ENCODE data around the gene PAX3.

DNA sequence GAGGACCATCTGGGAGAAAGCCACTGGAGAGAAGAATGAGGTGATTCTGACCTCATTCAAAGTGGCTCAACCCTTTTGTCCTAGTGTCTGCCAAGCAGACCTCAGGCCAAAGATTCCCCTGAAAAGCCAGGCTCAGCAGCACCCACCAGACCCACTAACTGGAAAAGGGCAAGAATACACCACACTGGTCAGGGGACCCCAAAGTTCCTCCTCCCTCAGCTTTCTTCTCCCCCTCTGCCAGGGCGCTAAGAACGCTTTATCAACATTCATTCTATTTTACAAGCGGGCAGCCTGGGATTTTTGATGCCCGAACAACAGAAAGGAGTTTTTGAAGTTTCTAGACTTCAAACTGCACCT, 7.3 kb downstream of the PAX3 start:
- TF ChIP-seq, protein P1, sequence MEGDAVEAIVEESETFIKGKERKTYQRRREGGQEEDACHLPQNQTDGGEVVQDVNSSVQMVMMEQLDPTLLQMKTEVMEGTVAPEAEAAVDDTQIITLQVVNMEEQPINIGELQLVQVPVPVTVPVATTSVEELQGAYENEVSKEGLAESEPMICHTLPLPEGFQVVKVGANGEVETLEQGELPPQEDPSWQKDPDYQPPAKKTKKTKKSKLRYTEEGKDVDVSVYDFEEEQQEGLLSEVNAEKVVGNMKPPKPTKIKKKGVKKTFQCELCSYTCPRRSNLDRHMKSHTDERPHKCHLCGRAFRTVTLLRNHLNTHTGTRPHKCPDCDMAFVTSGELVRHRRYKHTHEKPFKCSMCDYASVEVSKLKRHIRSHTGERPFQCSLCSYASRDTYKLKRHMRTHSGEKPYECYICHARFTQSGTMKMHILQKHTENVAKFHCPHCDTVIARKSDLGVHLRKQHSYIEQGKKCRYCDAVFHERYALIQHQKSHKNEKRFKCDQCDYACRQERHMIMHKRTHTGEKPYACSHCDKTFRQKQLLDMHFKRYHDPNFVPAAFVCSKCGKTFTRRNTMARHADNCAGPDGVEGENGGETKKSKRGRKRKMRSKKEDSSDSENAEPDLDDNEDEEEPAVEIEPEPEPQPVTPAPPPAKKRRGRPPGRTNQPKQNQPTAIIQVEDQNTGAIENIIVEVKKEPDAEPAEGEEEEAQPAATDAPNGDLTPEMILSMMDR (IDR thresholded peaks at IDR 0.05) = no peak
- no peak for TF ChIP-seq POLR2A (IDR thresholded peaks at IDR 0.05)
